H1 (cell line): ENCODE measurements around the gene MKLN1. TPM values are rescaled to one million over a fixed set of nuclear protein-coding genes. Genes with fewer than 3 reads are reported as not detected.

Experiments
- CTCF ChIA-PET: fragments of 300-600 bp; sonication (Branson Sonifier 250); formaldehyde crosslinking; loops from one replicate; lab custom pipeline; 2021; ENCODE audit not compliant: partially characterized antibody; lab: Charles Lee
- POLR2A ChIA-PET: fragments of 300-600 bp; sonication (Branson Sonifier 250); formaldehyde crosslinking; loops from one replicate; lab custom pipeline; 2021; ENCODE audit warnings: inconsistent platforms; ENCODE audit not compliant: partially characterized antibody; lab: Charles Lee
- DNase-seq, 2 experiments: peaks; one replicate each; pipeline versions ENCODE4 v3.0.0 to v3.0.0-alpha.2; 2010 to 2022; ENCODE audit warnings: low spot score in 2 of 2, low read depth in 1 of 2, mixed read lengths in 1 of 2
- FAIRE-seq: peaks from 2 replicates; lab custom pipeline; 2011; peaks lifted over from hg19 to GRCh38; lab: Jason Lieb, UNC
- H2AFZ ChIP-seq: 2 replicates; pipeline ENCODE4 v1.8.1; 2012; ENCODE audit warnings: low read length, inconsistent platforms
- H2AK5ac ChIP-seq: 2 replicates; pipeline ENCODE4 v1.6.1; 2013; ENCODE audit warnings: low read depth, low read length
- H2BK120ac ChIP-seq: replicated peaks from 2 replicates; pipeline ENCODE3; 2013; ENCODE audit warnings: low read depth, low read length, inconsistent platforms
- H2BK12ac ChIP-seq: 2 replicates; pipeline ENCODE4 v1.6.1; 2013; ENCODE audit warnings: low read depth, low read length
- H2BK15ac ChIP-seq: 2 replicates; pipeline ENCODE4 v1.6.1; 2013; ENCODE audit warnings: low read length
- H2BK20ac ChIP-seq: 2 replicates; pipeline ENCODE4 v1.6.1; 2013; ENCODE audit warnings: low read length
- H2BK5ac ChIP-seq: 2 replicates; pipeline ENCODE4 v1.6.1; 2013; ENCODE audit warnings: low read depth, low read length
- H3K14ac ChIP-seq: 2 replicates; pipeline ENCODE4 v1.6.1; 2013; ENCODE audit warnings: inconsistent platforms; ENCODE audit not compliant: insufficient read length
- H3K18ac ChIP-seq: 2 replicates; pipeline ENCODE4 v1.6.1; 2013; ENCODE audit warnings: low read length; ENCODE audit errors: extremely low read depth
- H3K23ac ChIP-seq: 2 replicates; pipeline ENCODE4 v1.6.1; 2013; ENCODE audit warnings: inconsistent platforms; ENCODE audit not compliant: insufficient read length
- H3K23me2 ChIP-seq: 2 replicates; pipeline ENCODE4 v1.6.1; 2013; ENCODE audit warnings: low read depth, low read length
- H3K27ac ChIP-seq: 2 replicates; pipeline ENCODE4 v1.6.1; 2011; ENCODE audit warnings: low read depth, low read length, inconsistent platforms
- H3K27me3 ChIP-seq, 4 experiments: replicated peaks in 1 of 4; 1 replicate in 1 of 4; 2 replicates in 3 of 4; pipeline versions ENCODE4 v1.6.1 to v1.8.1; 2011 to 2013; ENCODE audit warnings: low read length in 3 of 4, mild to moderate bottlenecking in 3 of 4, inconsistent platforms in 2 of 4, mixed read lengths in 2 of 4, moderate library complexity in 1 of 4; ENCODE audit not compliant: control insufficient read depth in 3 of 4, insufficient read depth in 3 of 4; ENCODE audit errors: extremely low read depth in 1 of 4
- H3K36me3 ChIP-seq, 4 experiments: 2 replicates each; pipeline versions ENCODE4 v1.6.1 to v1.8.1; 2011 to 2013; ENCODE audit warnings: mild to moderate bottlenecking in 4 of 4, low read length in 3 of 4, moderate library complexity in 2 of 4, control low read depth in 1 of 4, inconsistent platforms in 1 of 4; ENCODE audit not compliant: insufficient read depth in 4 of 4, control insufficient read depth in 2 of 4
- H3K4ac ChIP-seq: replicated peaks from 2 replicates; pipeline ENCODE3; 2013; ENCODE audit warnings: low read length, low read depth, mixed read lengths, inconsistent platforms; ENCODE audit not compliant: insufficient read length
- H3K4me1 ChIP-seq, 4 experiments: replicated peaks in 1 of 4; 1 replicate in 1 of 4; 2 replicates in 3 of 4; pipeline versions ENCODE4 v1.6.1 to v1.8.1; 2011 to 2013; ENCODE audit warnings: low read length in 3 of 4, inconsistent platforms in 2 of 4, mixed read lengths in 1 of 4; ENCODE audit not compliant: insufficient read depth in 4 of 4, control insufficient read depth in 3 of 4
- H3K4me2 ChIP-seq, 2 experiments: 2 replicates each; pipeline versions ENCODE4 v1.6.1 to v1.8.1; 2011 to 2013; ENCODE audit warnings: low read depth in 2 of 2, low read length in 2 of 2, control low read depth in 1 of 2, inconsistent platforms in 1 of 2, mild to moderate bottlenecking in 1 of 2; ENCODE audit not compliant: insufficient read depth in 1 of 2
- H3K4me3 ChIP-seq, 4 experiments: fragments of 200-600, 300-600 bp in 1 of 4; sonication (generic), shearing (Covaris generic), sonication (Bioruptor Twin) in 1 of 4; 2 replicates each; pipeline versions ENCODE4 v1.5.1 to v1.8.1; 2011 to 2016; ENCODE audit warnings: low read length in 4 of 4, low read depth in 3 of 4, control low read depth in 2 of 4, inconsistent platforms in 2 of 4, mild to moderate bottlenecking in 2 of 4, mixed read lengths in 1 of 4, moderate library complexity in 1 of 4; ENCODE audit not compliant: insufficient read depth in 2 of 4; ENCODE audit errors: extremely low read depth in 1 of 4
- H3K56ac ChIP-seq: replicated peaks from 2 replicates; pipeline ENCODE3; 2013; ENCODE audit warnings: low read depth, mild to moderate bottlenecking, mixed read lengths, low read length, inconsistent platforms; ENCODE audit not compliant: insufficient read length
- H3K79me1 ChIP-seq: 2 replicates; pipeline ENCODE4 v1.6.1; 2013; ENCODE audit warnings: low read depth, low read length, control low read depth
- H3K79me2 ChIP-seq, 2 experiments: 2 replicates each; pipeline versions ENCODE4 v1.6.1 to v1.8.1; 2012 to 2013; ENCODE audit warnings: low read length in 2 of 2, mild to moderate bottlenecking in 2 of 2, inconsistent platforms in 1 of 2; ENCODE audit not compliant: insufficient read depth in 2 of 2, control insufficient read depth in 1 of 2
- H3K9ac ChIP-seq, 4 experiments: replicated peaks in 1 of 4; 1 replicate in 1 of 4; 2 replicates in 3 of 4; pipeline versions ENCODE4 v1.6.1 to v1.8.1; 2011 to 2013; ENCODE audit warnings: low read depth in 3 of 4, low read length in 3 of 4, control low read depth in 2 of 4, mild to moderate bottlenecking in 2 of 4, moderate library complexity in 2 of 4, inconsistent platforms in 1 of 4; ENCODE audit errors: extremely low read depth in 1 of 4
- H3K9me3 ChIP-seq, 2 experiments: 2 replicates each; pipeline versions ENCODE4 v1.6.1 to v1.8.1; 2012 to 2013; ENCODE audit warnings: mild to moderate bottlenecking in 2 of 2, moderate library complexity in 2 of 2, control low read depth in 1 of 2, inconsistent platforms in 1 of 2, low read depth in 1 of 2, low read length in 1 of 2, mixed read lengths in 1 of 2; ENCODE audit not compliant: insufficient read depth in 2 of 2
- H4K20me1 ChIP-seq, 2 experiments: replicated peaks in 1 of 2; 2 replicates each; pipeline versions ENCODE3 to v1.8.1; 2011 to 2013; ENCODE audit warnings: inconsistent platforms in 2 of 2, low read length in 2 of 2, mild to moderate bottlenecking in 1 of 2; ENCODE audit not compliant: insufficient read depth in 2 of 2, control insufficient read depth in 1 of 2
- H4K5ac ChIP-seq: 2 replicates; pipeline ENCODE4 v1.6.1; 2013; ENCODE audit warnings: low read length, low read depth, mixed read lengths, inconsistent platforms; ENCODE audit not compliant: insufficient read length
- H4K8ac ChIP-seq: 2 replicates; pipeline ENCODE4 v1.8.0; 2013; ENCODE audit warnings: mild to moderate bottlenecking, moderate library complexity, low read length, inconsistent platforms; ENCODE audit not compliant: insufficient read depth; ENCODE audit errors: extremely low read depth
- H4K91ac ChIP-seq: replicated peaks from 2 replicates; pipeline ENCODE3; 2013; ENCODE audit warnings: low read length, mixed read lengths, inconsistent platforms; ENCODE audit not compliant: insufficient read length
- ATF2 ChIP-seq: IDR thresholded peaks from 2 replicates; pipeline ENCODE4 v1.6.1; 2012; ENCODE audit warnings: low read length, inconsistent platforms
- CBX5 ChIP-seq: fragments of 300-800, 300-1000 bp; sonication (generic); IDR thresholded peaks from 2 replicates; pipeline ENCODE4 v1.7.1; 2016; ENCODE audit warnings: antibody characterized with exemption, low read length, low read depth
- E2F6 ChIP-seq: IDR thresholded peaks from 2 replicates; pipeline ENCODE4 v1.6.1; 2012; ENCODE audit warnings: inconsistent platforms
- EP300 ChIP-seq, 2 experiments: IDR thresholded peaks; 1 replicate in 1 of 2; 2 replicates in 1 of 2; pipeline ENCODE4 v1.6.1; 2011 to 2012; ENCODE audit warnings: low read depth in 2 of 2, low read length in 2 of 2, mild to moderate bottlenecking in 2 of 2, borderline replicate concordance in 1 of 2, inconsistent platforms in 1 of 2, moderate library complexity in 1 of 2
- KDM1A ChIP-seq: fragments of 200-600, 300-600 bp; sonication (generic); IDR thresholded peaks from 2 replicates; pipeline ENCODE4 v1.7.1; 2016; ENCODE audit warnings: mild to moderate bottlenecking, low read length, borderline replicate concordance
- POU5F1 ChIP-seq: IDR thresholded peaks from 2 replicates; pipeline ENCODE4 v1.6.1; 2011; ENCODE audit warnings: low read depth, mild to moderate bottlenecking, low read length, moderate library complexity
- SIN3A ChIP-seq, 2 experiments: IDR thresholded peaks in 1 of 2; conservative IDR thresholded peaks in 1 of 2; 2 replicates each; pipeline ENCODE4 v1.6.1; 2011 to 2012; ENCODE audit warnings: low read length in 2 of 2, improper control_type of control experiment in 1 of 2, low read depth in 1 of 2, mild to moderate bottlenecking in 1 of 2
- SIX5 ChIP-seq: IDR thresholded peaks from 2 replicates; pipeline ENCODE4 v1.6.1; 2011; ENCODE audit warnings: mild to moderate bottlenecking, low read depth, low read length
- TAF1 ChIP-seq: IDR thresholded peaks from 2 replicates; pipeline ENCODE4 v1.6.1; 2011; ENCODE audit warnings: mild to moderate bottlenecking, low read depth, low read length
- TAF7 ChIP-seq: optimal IDR thresholded peaks from 2 replicates; pipeline ENCODE3; 2011; ENCODE audit warnings: low read depth, mild to moderate bottlenecking, inconsistent platforms, low read length, moderate library complexity, borderline replicate concordance
- WGBS, 2 experiments: shearing (Covaris generic) in 1 of 2; methylation state at CpG; one replicate each; pipeline versions ENCODE4 v1.1.6 to v1.1.7; 2013 to 2015; ENCODE audit warnings: low lambda C conversion rate in 2 of 2, mixed read lengths in 2 of 2, inconsistent platforms in 1 of 2, low coverage in 1 of 2, missing lambda C conversion rate in 1 of 2; ENCODE audit not compliant: insufficient replicate concordance in 2 of 2, insufficient coverage in 1 of 2, insufficient read length in 1 of 2; ENCODE audit errors: extremely low coverage in 1 of 2, missing lambda C conversion rate in 1 of 2; 5-methylcytosine and 5-hydroxymethylcytosine counted together
- polyA plus RNA-seq, 7 experiments: library from polyadenylated mRNA; depleted of rRNA in 3 of 7; stranded (reverse) in 5 of 7; unstranded in 2 of 7; fragments of >200 nt in 5 of 7; fragments of 200-250 nt in 2 of 7; gene quantifications; 1 replicate in 5 of 7; 2 replicates in 1 of 7; 4 replicates in 1 of 7; pipeline versions ENCODE4 v1.2.1 to v1.2.3, GENCODE V29; 2011 to 2013; ENCODE audit warnings: missing spikeins in 2 of 7, mixed read lengths in 2 of 7
- total RNA-seq: library from RNA; stranded (reverse); fragmentation: NEBNext Ultra II Directional; extraction: Animal tissue kit (Norgen Biotek cat#: 25700); gene quantifications from 2 replicates; pipeline ENCODE4 v1.2.1, GENCODE V29; 2021

Gene MKLN1
- total and polyA plus RNA-seq, 2 of the 8 experiments (the other 6 are each of a cell fraction or from before 2014, with no cell fraction given), result 22.3 to 50.9 TPM

- H2BK12ac ChIP-seq, result no peak overlapping the region
- H2BK5ac ChIP-seq, result no peak overlapping the region
- H3K23ac ChIP-seq, result no peak overlapping the region
- no peak overlapping the region for H3K9ac ChIP-seq
- ChIA-PET CTCF (interaction anchor here (0.6 to 1.6 kb wide), 3 partner anchors 11 to 477 kb away, joined by 3 to 4 read pairs (median 3); no protein-coding TSS in a partner anchor), POLR2A (no interaction called here)
- H3K27me3 ChIP-seq, result no peaks in the 10 kb centered on the region
- peaks cover 0 to 100% of the 10 kb centered on the region in 2 experiments; a peak in 3 of 4 replicates for H3K79me2 ChIP-seq
- no peak overlapping the region for H4K5ac ChIP-seq
- H3K27ac ChIP-seq, result no peak overlapping the region
- H3K4me3 ChIP-seq, result no peak overlapping the region
- H3K56ac ChIP-seq, result no peak overlapping the region
- no peak overlapping the region for H2BK15ac ChIP-seq
- FAIRE-seq, result no peak
- peaks cover 2% of the 10 kb centered on the region; the same call in 1 of the 2 replicates for H3K79me1 ChIP-seq
- 87% methylated on average over 3 of the region's 3 CpGs; no CpG with 5 or more reads in 1 of the 2 experiments for WGBS, 2 experiments
- H3K18ac ChIP-seq, result no peak overlapping the region
- H3K36me3 ChIP-seq, result no peaks in the 10 kb centered on the region
- H3K14ac ChIP-seq, result no peak overlapping the region
- DNase-seq, result no peak
- no peak overlapping the region for H2AFZ ChIP-seq
- H3K9me3 ChIP-seq, result no peaks in the 10 kb centered on the region
- no peaks in the 10 kb centered on the region for H3K23me2 ChIP-seq
- H2BK120ac ChIP-seq, result no peak overlapping the region
- no peak overlapping the region for H3K4me2 ChIP-seq
- no peak overlapping the region for H2BK20ac ChIP-seq
- no peak overlapping the region for H3K4ac ChIP-seq
- no peak overlapping the region for H4K91ac ChIP-seq
- H3K4me1 ChIP-seq, result peaks cover 0 to 3% (median 0%) of the 10 kb centered on the region in 4 experiments; a peak in 3 of 7 replicates
- no peak overlapping the region for H4K8ac ChIP-seq
- no peak overlapping the region for H2AK5ac ChIP-seq
- peaks cover 3 to 5% of the 10 kb centered on the region in 2 experiments for H4K20me1 ChIP-seq
- TF ChIP-seq TAF7 (no peak), KDM1A (no peak), CBX5 (no peak), SIN3A (conservative IDR thresholded peaks at IDR 0.05 in 1 of 2, IDR thresholded peaks at IDR 0.05 in 1 of 2; ENCODE audit: low read depth in 1 of 2, low read length in 2 of 2) (no peak), POU5F1 (no peak), ATF2 (no peak), TAF1 (no peak), E2F6 (no peak), SIX5 (no peak), EP300 (IDR thresholded peaks at IDR 0.05; ENCODE audit: borderline replicate concordance in 1 of 2, low read depth in 2 of 2, low read length in 2 of 2) (no peak)
Observed at GRCh38 chr7:131359136-131359776, 31.6 kb downstream of the MKLN1 start.
